Activated naive CD4-positive, alpha-beta T cell treated with anti-CD3 and anti-CD28 coated beads, Interleukin-2, amount 10 ng/mL, durations not matched to agents 7 days and 5 days (primary cell): ENCODE results near the gene MRPS6.
A peak's percentile ranks its signal among the peaks of the same experiment; 100 is the strongest.

ENCODE experiments used
- CTCF ChIA-PET: fragments of 350-600 bp; sonication (Branson Sonifier 250); formaldehyde crosslinking; loops from one replicate; lab custom pipeline; 2021; ENCODE audit warnings: antibody characterized with exemption; lab: Charles Lee
- DNase-seq: peaks from one replicate; pipeline ENCODE4 v3.0.0-alpha.2; 2020
- H3K27ac Mint-ChIP-seq: one replicate; pipeline ENCODE4 v1.8.0; 2021; ENCODE audit warnings: mild to moderate bottlenecking, moderate library complexity, mixed read lengths
- H3K27me3 Mint-ChIP-seq: one replicate; pipeline ENCODE4 v1.8.0; 2021; ENCODE audit warnings: mild to moderate bottlenecking, mixed read lengths
- H3K36me3 Mint-ChIP-seq: one replicate; pipeline ENCODE4 v1.8.0; 2021; ENCODE audit warnings: mixed read lengths
- H3K4me1 Mint-ChIP-seq: one replicate; pipeline ENCODE4 v1.8.0; 2021; ENCODE audit warnings: mixed read lengths
- H3K4me3 Mint-ChIP-seq: one replicate; pipeline ENCODE4 v1.8.0; 2021; ENCODE audit warnings: mild to moderate bottlenecking, moderate library complexity, mixed read lengths
- H3K9me3 Mint-ChIP-seq: one replicate; pipeline ENCODE4 v1.8.0; 2021; ENCODE audit warnings: mixed read lengths

MRPS6 gene

DNA sequence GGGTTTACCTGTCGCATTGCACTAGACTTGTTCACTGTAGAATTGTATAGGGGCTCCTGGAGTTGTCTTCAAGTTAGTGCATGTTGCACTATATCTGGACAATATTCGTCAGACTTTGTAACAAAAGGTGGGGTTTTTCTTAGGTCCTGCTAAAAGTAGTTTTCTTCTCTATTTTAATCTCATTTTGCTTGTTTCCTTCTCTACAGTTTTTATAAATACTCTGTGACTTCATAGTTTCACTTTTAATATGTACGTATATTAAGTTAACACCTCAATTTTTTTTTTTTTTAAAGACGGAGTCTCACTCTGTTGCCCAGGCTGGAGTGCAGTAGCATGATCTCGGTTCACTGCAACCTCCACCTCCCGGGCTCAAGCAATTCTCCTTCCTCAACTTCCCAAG, 26.5 kb upstream of the MRPS6 start:
- H3K27me3 Mint-ChIP-seq, result peaks cover 9% of the 10 kb centered on the region
- H3K4me3 Mint-ChIP-seq, result no peak overlapping the region
- no peaks in the 10 kb centered on the region for H3K9me3 Mint-ChIP-seq
- CTCF ChIA-PET, result no interaction called here
- DNase-seq, result no peak
- H3K4me1 Mint-ChIP-seq, result peaks cover 4% of the 10 kb centered on the region
- H3K27ac Mint-ChIP-seq, result no peak overlapping the region
- H3K36me3 Mint-ChIP-seq, result peaks cover 3% of the 10 kb centered on the region

DNA sequence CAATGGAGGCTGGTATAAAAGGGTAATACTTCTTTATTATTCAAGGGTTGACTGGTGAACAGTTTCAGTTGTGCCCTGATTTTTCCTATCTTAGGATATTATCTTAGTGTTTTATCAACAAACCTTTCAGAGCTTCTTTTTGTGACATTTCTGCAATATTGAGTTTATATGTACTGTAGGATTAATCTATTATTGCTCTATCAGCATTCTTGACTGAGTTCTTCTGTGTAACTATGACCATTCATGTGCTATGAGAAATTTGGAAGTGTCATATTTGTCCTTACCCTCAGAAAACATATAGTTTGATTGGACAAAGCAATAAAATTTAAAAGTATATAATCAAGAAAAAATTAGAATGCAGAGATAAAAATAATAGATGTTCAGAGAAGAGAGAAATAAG, 25.5 kb upstream of the MRPS6 start:
- H3K27ac Mint-ChIP-seq, result no peak overlapping the region
- no peak for DNase-seq
- peaks cover 3% of the 10 kb centered on the region for H3K36me3 Mint-ChIP-seq
- H3K4me3 Mint-ChIP-seq, result no peak overlapping the region
- H3K27me3 Mint-ChIP-seq, result peaks cover 9% of the 10 kb centered on the region
- peaks cover 4% of the 10 kb centered on the region for H3K4me1 Mint-ChIP-seq
- H3K9me3 Mint-ChIP-seq, result no peaks in the 10 kb centered on the region
- CTCF ChIA-PET, result interaction anchor here (0.6 kb wide), 1 partner anchor 11 kb away, joined by 3 read pairs; no protein-coding TSS in a partner anchor

DNA sequence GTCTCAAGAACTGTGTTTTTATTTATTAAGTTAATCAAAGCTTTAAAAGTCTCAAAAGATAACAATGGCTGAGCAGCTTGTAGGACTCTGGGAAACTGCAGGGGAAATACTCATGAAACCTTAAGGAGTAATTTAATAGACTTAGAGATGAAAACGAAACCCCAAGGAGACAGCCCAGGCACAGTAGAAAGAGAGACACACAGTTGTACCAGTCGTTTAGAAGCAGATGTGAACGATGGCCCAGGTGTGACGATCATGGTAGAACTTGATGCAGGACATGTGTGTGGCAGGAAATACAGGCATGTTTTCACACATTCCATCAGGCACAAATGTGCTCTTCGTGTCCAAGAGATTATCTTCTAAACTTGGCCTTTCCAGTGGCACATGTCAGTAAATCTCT, 21.2 kb upstream of the MRPS6 start:
- CTCF ChIA-PET, result no interaction called here
- no peaks in the 10 kb centered on the region for H3K27me3 Mint-ChIP-seq
- no peak overlapping the region for H3K27ac Mint-ChIP-seq
- no peaks in the 10 kb centered on the region for H3K36me3 Mint-ChIP-seq
- H3K9me3 Mint-ChIP-seq, result no peaks in the 10 kb centered on the region
- H3K4me1 Mint-ChIP-seq, result no peaks in the 10 kb centered on the region
- no peak overlapping the region for H3K4me3 Mint-ChIP-seq
- DNase-seq, result no peak

DNA sequence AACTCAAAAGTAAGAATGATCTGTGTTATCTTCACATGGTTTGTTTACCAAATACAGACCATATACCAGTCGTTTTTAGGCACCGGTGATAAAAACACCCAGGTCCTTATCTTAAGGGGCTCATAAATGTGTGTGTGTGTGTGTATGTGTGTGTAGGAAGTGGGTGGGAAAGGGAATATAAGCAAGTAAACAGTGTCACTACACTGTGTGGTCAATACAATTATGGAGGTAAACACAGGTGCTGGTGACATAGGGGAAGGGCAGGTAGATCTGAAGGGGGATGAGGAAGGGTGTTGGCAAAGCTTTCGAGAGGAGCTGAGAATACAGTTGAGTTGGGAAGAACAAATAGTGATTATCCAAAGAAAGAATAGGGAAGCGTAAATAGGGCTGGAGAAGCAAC, 19.1 kb upstream of the MRPS6 start:
- Mint-ChIP-seq H3K4me3 (no peak overlapping the region), H3K9me3 (no peaks in the 10 kb centered on the region), H3K27ac (no peak overlapping the region), H3K36me3 (no peaks in the 10 kb centered on the region), H3K4me1 (no peaks in the 10 kb centered on the region), H3K27me3 (no peaks in the 10 kb centered on the region)
- CTCF ChIA-PET, result no interaction called here
- no peak for DNase-seq

DNA sequence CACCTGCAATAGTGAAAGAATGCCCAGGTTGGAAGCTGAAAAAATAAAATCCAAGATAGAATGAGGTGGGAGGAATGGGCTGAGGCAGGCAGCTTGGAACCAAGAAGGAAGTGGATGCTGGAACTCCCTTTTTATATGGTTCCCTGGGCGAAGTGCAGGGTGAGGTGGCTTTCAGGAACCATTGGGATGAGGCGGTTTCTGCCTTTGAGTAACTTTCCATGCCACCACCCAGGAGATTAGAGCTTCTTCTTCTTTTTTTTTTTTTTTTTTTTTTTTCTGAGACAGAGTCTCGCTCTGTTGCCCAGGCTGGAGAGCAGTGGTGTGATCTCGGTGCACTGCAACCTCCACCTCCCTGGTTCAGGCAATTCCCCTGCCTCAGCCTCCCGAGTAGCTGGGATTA, 17.8 kb upstream of the MRPS6 start:
- CTCF ChIA-PET, result no interaction called here
- DNase-seq, result no peak
- no peaks in the 10 kb centered on the region for H3K27me3 Mint-ChIP-seq
- H3K27ac Mint-ChIP-seq, result no peak overlapping the region
- H3K4me3 Mint-ChIP-seq, result no peak overlapping the region
- H3K36me3 Mint-ChIP-seq, result no peaks in the 10 kb centered on the region
- no peaks in the 10 kb centered on the region for H3K4me1 Mint-ChIP-seq
- H3K9me3 Mint-ChIP-seq, result no peaks in the 10 kb centered on the region

DNA sequence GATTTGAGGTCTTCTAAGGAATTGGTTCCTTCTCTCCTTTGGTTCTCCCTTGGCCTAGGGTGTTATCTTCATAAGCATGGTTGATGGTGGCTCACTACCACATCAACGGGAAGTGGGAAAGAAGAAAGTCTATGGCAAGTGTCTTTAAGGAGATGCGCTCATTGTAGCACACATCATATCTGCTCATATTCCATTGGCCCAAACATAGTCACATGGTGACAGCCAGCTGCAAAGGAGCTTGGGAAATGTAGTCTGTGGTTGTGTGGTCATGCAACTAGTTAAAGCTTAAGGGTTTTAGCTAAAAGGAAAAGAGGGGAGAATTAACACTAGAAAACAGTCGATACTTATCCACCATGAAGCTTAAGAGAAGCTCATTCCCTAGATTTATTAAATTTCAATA, 11.4 kb upstream of the MRPS6 start:
- Mint-ChIP-seq H3K27me3 (peaks cover 12% of the 10 kb centered on the region), H3K27ac (no peak overlapping the region), H3K9me3 (peaks cover 1% of the 10 kb centered on the region), H3K4me1 (no peaks in the 10 kb centered on the region), H3K36me3 (no peaks in the 10 kb centered on the region), H3K4me3 (no peak overlapping the region)
- no peak for DNase-seq
- CTCF ChIA-PET, result no interaction called here

DNA sequence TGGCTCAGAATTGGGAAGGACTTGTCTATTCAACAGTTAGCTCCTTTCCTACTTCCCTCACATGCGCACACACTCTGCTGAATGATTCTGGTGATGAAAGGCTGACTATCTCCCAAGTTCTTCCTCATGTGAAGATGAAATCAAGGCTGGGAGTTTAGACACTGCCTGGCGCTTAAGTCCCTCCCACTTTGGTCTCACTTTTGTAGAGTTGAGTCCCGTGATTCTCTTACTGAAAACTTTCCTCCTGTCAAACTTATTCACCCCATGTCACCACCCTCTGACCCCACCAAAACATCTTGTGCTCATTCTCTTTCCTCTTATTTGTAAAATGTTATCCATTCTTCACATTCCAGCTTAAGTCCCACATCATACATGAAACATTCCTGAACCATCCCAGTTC, 8.4 kb upstream of the MRPS6 start:
- H3K36me3 Mint-ChIP-seq, result no peaks in the 10 kb centered on the region
- H3K27ac Mint-ChIP-seq, result no peak overlapping the region
- peaks cover 1% of the 10 kb centered on the region for H3K9me3 Mint-ChIP-seq
- H3K4me1 Mint-ChIP-seq, result no peaks in the 10 kb centered on the region
- CTCF ChIA-PET, result no interaction called here
- peaks cover 19% of the 10 kb centered on the region for H3K27me3 Mint-ChIP-seq
- no peak overlapping the region for H3K4me3 Mint-ChIP-seq
- DNase-seq, result no peak

DNA sequence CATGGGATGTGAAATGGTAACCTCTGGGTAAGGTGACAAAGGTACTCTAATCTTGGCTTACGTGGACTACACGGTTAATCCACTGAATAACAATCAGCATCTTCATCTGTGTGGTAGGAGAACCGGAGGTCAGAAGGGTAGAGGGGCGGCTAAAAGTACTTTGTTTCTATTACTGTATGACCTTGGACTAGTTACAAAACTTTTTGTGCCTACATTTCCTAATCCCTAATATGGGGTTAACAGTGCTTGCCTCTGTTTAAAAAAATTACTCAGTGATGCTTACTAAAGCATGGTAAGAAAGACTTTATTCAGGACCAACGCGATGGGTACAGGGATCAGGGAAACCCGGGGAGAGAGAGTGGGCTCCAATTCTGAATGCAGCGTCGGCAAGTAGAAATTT, 1.7 kb upstream of the MRPS6 start:
- Mint-ChIP-seq H3K9me3 (no peaks in the 10 kb centered on the region), H3K27me3 (peaks cover 13% of the 10 kb centered on the region), H3K27ac (no peak overlapping the region), H3K4me3 (peak overlapping the region; percentile 78), H3K4me1 (peaks cover 32% of the 10 kb centered on the region), H3K36me3 (peaks cover 25% of the 10 kb centered on the region)
- DNase-seq, result no peak
- CTCF ChIA-PET, result interaction anchor here (4.7 kb wide), 1 partner anchor 148 kb away, joined by 36 read pairs; no protein-coding TSS in a partner anchor

DNA sequence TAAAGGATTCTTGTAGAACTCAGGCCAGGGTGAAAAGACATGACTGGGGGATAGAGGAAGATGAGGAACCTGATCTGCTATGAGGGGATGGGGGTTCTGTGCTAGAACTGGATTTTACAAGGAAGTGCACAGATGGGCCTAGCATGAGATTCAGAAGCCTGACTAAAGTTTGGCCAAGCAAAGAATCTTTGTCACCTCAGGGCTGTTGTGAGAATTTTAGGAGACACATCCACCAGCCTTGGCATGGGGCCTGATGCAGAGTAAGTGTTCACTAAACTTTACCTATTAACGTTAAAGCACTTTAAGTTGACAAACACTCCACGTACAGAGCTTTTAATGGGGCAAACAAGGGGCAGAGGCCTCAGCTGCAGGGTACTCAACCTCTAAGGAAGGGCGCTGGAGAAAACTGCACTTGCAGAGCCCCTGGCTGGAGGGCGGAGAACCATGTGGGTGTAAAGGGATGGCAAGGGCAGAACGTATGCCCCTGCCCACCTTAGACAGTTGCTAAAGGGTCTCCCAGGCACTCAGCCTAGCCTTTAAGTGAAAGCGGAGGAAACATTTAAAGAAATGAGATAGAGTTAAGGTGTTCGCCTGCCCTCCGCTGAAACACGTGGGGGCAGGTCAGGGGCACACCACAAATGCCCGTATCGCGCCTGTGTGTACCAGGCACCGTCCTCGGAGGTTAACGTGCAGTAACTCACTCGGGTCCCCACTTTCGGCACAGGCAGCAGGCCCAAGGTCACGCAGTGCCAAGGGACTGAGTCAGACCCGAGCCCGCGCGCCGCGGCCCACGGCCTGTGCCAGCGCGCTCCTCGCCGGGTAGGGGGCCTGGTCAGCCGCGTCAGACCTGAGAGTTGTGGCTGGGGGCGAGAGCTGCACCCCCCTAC, 990 bp upstream of the MRPS6 start:
- Mint-ChIP-seq H3K9me3 (no peaks in the 10 kb centered on the region), H3K27ac (peak overlapping the region; percentile 73), H3K4me1 (peaks cover 39% of the 10 kb centered on the region), H3K27me3 (peaks cover 13% of the 10 kb centered on the region), H3K36me3 (peaks cover 32% of the 10 kb centered on the region), H3K4me3 (peak overlapping the region; percentile 78)
- DNase-seq, result no peak
- CTCF ChIA-PET, result interaction anchor here (0.9 to 4.7 kb wide), 4 partner anchors 19 to 148 kb away, joined by 3 to 36 read pairs (median 4); no protein-coding TSS in a partner anchor

DNA sequence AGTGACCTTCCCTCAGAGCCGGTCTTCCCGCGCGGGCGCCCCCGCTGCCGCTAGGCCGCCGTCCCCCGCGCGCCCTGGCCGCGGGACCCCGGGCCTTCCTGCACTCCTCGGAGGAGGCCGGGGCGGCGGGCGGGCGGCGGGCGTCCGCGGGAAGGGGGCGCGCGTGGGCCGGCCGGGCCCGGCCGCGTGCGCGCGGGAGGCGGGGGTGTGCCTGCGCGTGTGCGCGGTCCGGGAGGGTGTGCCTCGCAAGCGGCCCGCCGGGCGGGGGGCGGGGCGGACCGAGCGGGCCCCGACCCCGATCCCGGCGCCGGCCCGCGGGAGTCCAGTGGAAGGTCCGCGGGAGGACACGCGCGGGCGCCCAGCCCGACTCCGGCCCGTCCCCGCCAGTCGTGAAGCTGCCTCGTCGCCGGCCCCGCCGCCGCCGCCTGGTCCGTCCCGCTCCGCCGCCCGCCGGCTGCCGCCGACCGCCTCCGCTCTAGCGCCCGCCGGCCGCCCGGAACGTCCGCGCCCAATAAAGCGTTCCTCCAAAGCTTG, 438 bp downstream of the MRPS6 start:
- peaks cover 41% of the 10 kb centered on the region for H3K36me3 Mint-ChIP-seq
- H3K27ac Mint-ChIP-seq, result peak overlapping the region; percentile 83
- no peaks in the 10 kb centered on the region for H3K9me3 Mint-ChIP-seq
- H3K4me1 Mint-ChIP-seq, result peaks cover 52% of the 10 kb centered on the region
- peak; percentile 59 for DNase-seq
- CTCF ChIA-PET, result interaction anchor here (0.6 to 4.7 kb wide), 6 partner anchors 18 to 274 kb away, joined by 3 to 36 read pairs (median 3); no protein-coding TSS in a partner anchor
- peaks cover 13% of the 10 kb centered on the region for H3K27me3 Mint-ChIP-seq
- peak overlapping the region; percentile 91 for H3K4me3 Mint-ChIP-seq

DNA sequence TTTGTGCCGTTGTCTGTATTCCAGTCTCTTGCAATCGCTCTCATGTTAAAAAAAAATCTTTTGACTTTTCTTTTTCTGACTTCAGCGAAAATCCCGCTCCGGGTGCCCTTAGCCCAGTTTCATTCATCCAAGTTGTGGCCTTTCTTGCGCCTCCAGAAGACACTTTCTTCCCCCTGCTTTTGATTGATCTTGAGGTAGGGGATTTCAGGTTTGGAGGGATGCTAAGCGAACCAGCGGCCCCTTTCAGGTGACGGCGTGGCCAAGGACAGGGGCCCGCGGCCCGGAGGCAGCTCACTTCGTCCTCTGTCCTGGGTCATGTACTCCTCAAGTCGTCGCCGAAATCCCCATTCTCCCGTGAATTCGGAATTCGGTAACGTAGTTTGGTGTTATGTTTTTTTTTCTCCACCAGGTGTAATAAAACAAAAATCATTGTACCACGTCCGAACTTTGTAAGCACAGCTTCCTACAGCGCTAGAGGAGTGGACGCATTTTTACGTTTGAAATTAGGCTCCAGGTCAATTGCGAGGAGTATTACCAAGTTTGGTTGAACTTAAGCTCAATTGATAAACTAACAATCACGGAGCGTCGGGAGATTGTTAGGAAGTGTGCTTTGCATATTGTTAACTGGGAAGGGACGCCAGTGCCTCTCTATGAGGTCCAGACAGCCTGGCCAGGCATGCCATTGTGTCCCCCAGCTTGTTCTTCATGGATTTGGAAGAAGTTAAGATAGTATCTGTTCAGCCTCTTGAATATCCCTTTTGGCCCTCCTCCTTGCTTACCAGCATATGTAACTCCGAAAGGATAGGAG, 1.1 kb downstream of the MRPS6 start:
- Mint-ChIP-seq H3K4me3 (peak overlapping the region; percentile 91), H3K4me1 (peaks cover 58% of the 10 kb centered on the region), H3K27ac (peak overlapping the region; percentile 83), H3K9me3 (no peaks in the 10 kb centered on the region), H3K36me3 (peaks cover 44% of the 10 kb centered on the region), H3K27me3 (peaks cover 6% of the 10 kb centered on the region)
- CTCF ChIA-PET, result interaction anchor here (0.6 to 4.7 kb wide), 6 partner anchors 16 to 273 kb away, joined by 3 to 36 read pairs (median 4); no protein-coding TSS in a partner anchor
- peak; percentile 27 for DNase-seq

DNA sequence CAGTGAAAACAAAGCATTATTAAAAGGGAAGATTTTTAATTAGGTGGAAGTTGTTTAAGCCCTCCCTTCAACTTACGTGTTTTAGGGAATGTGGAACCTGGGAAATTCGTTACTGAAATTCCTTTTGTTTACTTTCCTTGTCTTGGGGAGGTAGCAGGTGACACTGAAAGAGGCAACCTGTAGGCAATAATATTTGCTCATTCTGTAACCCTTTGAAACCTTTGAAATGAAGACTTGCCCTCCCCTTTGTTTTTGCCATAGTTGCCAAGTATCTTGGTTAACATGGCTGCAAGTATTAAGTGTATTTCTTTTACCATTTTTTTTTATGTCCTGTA, 1.7 kb downstream of the MRPS6 start:
- peak overlapping the region; percentile 91 for H3K4me3 Mint-ChIP-seq
- no peaks in the 10 kb centered on the region for H3K9me3 Mint-ChIP-seq
- H3K4me1 Mint-ChIP-seq, result peaks cover 64% of the 10 kb centered on the region
- peaks cover 6% of the 10 kb centered on the region for H3K27me3 Mint-ChIP-seq
- H3K27ac Mint-ChIP-seq, result peak overlapping the region; percentile 70
- no peak for DNase-seq
- CTCF ChIA-PET, result interaction anchor here (0.9 to 5.4 kb wide), 4 partner anchors 17 to 151 kb away, joined by 4 to 36 read pairs (median 16); no protein-coding TSS in a partner anchor
- H3K36me3 Mint-ChIP-seq, result peaks cover 49% of the 10 kb centered on the region

DNA sequence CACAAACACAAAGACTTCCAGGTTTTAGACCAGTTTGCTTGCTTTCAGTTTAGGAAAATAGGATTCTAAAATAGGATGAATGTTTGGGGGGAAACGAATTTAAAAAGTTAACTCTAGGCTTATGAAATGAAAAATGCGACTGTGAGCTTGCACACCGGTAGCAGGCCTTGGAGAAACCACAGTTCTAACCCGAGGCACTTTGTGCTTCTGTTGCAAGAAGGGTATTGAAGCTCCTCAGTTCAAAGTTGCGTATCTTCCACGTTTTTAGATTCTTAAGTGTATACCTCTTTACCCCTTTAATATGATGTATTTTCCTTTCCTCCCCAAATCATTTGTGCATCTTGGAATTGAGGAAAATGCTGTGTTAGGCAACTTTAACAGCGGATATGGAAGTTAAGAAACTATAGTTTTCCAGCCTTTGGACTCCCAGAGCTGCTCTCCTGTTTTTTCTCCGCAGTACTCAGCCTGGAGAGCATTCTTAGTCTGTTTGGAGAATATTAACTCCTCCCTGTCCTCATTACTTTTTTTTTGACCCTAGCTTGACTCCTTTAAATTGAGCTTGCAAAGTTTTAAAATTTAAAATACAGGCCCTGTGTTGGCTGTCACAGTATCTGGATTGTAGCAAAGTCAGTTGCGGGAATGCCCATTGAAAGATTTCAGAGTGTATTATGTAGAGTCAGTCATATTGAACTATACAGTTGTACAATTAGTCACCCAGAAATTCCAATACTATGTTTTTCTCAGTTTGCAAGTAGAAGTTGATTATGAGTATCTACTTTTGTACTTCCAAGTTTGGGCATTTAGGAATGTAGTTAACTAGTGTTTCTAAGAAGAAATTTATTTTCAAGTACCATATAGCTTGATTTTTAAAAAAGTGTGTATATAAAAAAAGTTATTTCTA, 2.6 kb downstream of the MRPS6 start:
- peak; percentile 37 for DNase-seq
- Mint-ChIP-seq H3K4me3 (peak overlapping the region; percentile 91), H3K36me3 (peaks cover 59% of the 10 kb centered on the region), H3K27ac (peak overlapping the region; percentile 70), H3K4me1 (peaks cover 73% of the 10 kb centered on the region), H3K27me3 (peaks cover 5% of the 10 kb centered on the region), H3K9me3 (no peaks in the 10 kb centered on the region)
- CTCF ChIA-PET, result interaction anchor here (0.5 to 5.4 kb wide), 8 partner anchors 13 to 272 kb away, joined by 3 to 36 read pairs (median 3); no protein-coding TSS in a partner anchor
